ENCODE data around the gene EXOSC3.
"Not testable (repeated sequence)": the region's sequence is repeated elsewhere in the genome, so short reads cannot be mapped to it uniquely, and the experiment has no call there.

Gene EXOSC3

DNA sequence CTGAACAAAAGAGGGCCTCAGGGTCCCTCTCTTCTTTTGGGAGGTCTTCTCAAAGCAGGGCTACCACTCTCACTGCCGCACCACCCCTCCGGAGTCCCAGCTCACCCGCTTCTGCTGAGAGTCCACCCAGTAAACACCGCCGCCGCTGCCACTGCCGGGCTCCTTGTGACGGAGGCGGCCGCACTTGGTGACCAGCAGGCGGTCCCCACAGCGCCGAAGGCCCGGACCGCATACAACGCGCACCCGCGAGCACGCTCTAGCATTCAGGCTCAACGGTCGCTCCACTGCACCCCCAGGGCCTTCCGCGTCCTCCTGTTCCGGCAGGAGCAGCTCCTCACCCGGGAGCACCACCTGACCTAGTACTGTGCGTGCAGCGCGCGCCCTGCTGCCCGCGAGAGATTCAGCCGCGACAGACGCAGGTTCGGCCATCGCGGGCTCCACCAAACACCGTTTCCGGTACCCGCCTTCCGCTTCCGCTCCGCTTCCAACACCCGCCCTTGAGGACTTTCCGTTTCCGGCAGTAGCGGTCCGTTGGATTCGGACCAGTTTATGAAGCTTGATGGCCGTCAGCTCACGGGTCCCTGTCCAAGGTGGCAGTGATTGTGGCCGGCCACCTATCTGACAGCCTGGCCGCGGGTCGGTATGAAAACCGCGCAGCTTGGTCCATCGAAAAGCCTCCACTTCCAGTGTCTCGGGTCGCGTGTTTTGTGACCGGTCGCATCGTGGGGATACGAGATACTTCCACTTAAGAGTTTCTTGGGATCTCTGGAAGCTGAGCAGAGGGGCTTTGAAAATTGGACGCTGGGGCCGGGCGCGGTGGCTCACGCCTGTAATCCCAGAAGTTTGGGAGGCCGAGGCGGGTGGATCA is at the start of gene EXOSC3:
Gene EXOSC3, minus strand, starts transcription at position 449 of the 868 bp plus-strand sequence. Its CDS starts 20 bp downstream, at position 429.
- DNase-seq, result peak; percentile 95

DNA sequence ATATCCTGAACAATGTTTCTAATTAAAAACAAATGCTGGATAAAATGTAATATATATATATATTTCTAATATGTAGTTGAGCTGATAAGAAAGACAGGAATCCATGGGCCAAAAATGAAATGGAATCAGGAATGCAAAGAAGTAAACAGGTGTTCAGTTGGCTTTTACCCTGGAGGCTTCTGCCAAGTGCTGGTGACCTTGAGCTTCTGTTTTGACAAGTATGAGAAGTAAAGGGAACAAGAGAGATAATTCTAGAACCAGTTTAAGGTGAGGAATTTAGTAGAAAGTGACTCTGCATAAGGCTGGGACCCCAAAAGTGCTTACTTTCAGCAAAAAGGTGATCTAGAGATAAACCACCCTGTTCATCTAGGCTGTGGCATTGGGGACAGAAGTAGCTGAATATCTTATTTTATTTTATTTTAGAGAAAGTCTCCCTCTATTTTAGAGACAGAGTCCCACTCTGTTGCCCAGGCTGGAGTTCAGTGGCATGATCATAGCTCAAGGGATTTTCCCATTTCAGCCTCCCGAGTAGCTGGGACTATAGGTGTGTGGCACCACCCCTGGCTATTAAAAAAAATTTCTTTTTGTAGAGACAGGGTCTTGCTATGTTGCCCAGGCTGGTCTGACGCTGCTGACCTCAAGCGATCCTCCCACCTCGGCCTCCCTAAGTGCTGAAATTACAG is 42.8 kb upstream of the EXOSC3 start:
- no peak for DNase-seq

DNA sequence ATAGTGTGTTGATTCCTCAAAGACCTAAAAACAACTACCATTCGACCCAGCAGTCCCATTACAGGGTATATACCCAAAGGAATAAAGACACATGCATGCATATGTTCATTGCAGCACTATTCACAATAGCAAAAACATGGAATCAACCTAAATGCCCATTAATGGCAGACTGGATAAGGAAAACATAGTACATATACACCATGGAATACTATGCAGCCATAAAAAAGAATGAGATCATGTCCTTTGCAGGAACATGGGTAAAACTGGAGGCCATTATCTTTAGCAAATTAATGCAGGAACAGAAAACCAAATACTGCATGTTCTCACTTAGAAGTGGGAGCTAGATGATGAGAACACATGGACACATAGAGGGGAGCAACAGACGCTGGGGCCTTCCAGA is 40.3 kb upstream of the EXOSC3 start:
- DNase-seq, result not testable (repeated sequence)

DNA sequence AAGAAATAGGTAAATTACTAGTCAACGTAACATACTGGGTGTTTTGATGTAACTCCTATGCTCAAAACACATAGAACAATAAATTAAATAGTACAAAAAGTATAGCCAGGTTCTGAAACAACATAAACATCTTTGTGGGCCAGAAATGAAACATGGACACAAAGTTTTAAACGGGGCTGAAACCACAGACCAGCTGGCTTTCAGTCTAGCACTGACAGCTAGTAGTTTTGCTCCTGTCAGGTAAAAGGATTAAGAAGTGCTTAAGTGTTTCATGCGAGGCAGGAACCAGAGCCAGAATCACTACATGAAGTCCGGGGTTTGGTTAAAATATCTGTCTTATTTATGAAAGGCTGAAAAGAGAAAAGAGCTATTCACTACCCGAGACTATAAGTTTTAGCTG is 35.3 kb upstream of the EXOSC3 start:
- DNase-seq, result no peak

DNA sequence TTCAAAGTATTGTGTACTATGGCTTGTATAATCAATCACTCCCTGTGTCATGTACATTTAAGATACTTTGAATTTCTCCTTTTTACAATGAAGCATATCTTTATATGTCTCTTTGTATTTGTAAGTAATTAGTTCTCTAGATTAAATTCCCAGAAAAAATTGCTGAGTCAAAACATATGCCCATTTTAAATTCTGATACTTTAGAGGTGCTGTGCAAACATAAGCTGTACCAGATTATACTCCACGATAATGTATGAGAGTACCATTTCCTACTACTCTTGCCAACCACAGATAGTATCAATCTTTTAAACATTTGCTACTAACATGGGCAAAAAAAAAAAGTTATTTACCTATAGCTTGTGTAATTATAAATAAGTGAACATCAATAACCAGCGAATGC is 34.0 kb upstream of the EXOSC3 start:
- DNase-seq, result no peak

DNA sequence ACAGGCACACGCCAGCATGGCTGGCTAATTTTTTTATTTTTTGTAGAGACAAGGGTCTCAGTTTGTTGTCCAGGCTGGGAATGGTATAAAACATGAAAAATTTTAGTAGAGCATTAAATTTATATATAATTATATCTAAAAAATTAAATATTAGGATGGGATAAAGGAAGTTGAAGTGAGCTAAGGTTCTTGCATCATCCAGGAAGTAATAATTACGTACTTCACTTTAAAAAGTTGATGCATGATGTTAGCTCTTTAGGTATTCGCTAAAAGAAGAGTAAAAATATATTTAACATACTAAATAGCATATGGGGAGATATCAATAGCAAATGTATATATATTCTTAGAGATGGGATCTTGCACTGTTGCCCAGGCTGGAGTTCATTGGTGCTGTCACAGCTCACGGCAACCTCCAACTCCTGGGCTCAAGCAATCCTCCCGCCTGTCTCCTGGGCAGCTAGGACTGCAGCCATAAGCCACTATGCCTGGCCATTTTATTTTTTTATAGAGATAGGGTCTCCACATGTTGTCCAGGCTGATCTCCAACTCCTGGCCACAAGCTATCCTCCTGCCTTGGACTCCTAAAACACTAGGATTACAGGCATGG is 28.0 kb upstream of the EXOSC3 start:
- DNase-seq, result no peak

DNA sequence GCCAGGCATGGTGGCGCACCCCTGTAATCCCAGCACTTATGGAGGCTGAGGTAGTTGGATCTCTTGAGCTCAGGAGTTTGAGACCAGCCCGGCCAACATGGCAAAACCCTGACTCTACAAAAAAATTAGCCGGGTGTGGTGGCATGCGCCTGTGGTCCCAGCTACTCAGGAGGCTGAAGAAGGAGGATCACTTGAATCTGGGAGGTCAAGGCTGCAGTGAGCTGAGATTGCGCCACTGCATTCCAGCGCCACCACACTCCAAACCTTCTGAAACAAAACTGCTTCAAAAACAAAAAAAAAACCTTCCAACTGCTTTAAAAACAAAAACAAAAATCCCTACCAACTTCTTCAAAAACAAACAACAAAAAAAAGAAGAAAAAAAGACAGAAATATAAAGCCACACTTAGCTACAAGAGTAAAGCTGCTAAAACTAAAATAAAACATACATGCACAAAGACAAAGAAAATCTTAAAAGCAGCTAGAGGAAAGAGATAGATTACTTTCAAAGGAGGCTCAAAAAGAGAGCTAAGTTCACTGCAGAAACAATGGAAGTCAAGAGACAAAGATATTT is 27.1 kb upstream of the EXOSC3 start:
- DNase-seq, result no peak

DNA sequence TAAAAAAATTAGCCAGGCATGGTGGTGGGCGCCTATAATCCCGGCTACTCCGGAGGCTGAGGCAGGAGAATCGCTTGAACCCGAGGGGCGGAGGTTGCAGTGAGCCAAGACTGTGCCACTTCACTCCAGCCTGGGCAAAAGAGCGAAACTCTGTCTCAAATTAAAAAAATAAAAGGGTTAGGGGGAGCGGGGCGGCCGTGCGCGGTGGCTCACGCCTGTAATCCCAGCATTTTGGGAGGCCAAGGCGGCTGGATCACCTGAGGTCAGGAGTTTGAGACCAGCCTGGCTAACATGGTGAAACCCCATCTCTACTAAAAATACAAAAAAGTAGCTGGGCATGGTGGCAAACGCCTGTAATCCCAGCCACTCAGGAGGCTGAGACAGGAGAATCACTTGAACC is 24.8 kb upstream of the EXOSC3 start:
- not testable (repeated sequence) for DNase-seq

DNA sequence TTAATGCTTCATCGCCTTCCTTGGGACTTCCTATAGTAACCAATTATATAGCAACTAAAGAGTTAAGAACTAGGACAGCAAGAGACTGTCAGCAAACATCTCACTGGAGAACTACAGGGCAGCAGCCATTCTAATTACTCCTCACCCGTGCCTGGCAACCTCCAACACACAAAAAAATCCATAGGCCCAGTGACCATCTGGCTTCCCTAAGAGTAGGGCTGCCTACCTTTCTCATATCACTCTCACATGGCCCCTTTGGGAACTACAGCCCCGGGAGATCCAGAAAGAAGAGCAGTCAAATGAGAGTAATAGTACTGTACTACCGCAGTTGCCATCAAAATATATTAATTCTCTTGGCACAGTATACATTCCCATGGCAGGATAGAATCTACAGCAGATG is 21.4 kb upstream of the EXOSC3 start:
- DNase-seq, result no peak

DNA sequence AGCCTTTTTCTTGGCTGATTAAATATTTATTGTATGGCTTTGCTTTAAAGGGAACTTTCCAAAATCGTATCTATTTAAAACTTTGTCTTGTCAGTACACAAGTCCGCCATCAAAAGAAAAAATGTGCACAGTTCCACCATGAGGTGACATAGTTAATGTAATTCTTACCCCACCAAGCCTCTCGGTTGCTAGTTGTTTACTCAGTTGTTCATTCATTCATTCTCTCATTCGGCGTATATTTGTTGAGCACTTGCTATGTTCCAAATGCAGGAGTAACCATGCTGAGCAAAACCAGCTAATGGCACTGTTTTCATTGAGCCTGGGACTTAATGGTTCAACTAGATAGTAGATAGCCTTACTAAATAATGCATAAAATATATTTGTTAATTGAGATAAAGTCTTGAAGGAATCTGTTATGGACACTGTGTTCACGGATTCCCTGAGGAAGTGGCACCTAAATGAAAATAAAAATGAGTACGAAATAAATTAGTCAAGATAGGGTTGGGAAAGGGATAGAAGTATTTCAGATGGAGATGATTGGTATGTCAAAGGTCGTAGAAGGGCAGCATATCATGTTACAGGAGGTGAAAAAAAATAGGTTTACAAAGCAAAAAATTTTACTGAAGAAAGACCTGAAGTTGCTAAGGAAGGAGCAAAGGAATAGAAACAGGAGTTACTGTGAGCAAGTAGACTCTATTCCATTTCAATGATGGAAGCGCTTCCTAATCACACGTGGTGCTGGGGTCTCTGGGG is 17.3 kb upstream of the EXOSC3 start:
- DNase-seq, result no peak

DNA sequence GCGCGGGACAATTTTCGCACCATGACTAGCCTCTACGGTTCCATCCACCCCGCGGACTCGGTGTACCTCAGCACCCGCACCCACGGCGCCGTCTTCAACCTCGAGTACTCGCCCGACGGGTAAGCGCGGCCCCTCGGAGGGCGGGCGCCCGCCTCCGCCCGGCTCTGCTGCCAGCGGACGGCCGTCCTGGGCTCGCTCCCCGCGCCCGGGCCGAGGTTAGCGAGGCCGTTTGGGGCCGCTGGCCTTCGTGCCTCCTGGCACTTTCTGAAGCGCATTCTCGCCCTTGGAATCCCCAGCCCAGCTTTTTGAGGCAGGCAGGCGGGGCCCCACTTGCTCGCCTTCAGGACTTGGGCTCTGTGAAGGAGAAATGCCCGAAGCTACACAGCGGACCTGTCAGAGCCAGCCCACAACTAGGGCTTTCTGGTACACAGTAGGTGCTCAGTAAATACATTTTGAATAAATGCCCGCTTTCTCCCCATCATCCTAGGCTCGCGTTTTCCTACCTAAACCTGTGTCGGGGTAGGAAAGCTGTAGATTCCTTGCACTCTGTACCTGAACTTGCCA is 16.5 kb upstream of the EXOSC3 start:
- DNase-seq, result peak; percentile 48

DNA sequence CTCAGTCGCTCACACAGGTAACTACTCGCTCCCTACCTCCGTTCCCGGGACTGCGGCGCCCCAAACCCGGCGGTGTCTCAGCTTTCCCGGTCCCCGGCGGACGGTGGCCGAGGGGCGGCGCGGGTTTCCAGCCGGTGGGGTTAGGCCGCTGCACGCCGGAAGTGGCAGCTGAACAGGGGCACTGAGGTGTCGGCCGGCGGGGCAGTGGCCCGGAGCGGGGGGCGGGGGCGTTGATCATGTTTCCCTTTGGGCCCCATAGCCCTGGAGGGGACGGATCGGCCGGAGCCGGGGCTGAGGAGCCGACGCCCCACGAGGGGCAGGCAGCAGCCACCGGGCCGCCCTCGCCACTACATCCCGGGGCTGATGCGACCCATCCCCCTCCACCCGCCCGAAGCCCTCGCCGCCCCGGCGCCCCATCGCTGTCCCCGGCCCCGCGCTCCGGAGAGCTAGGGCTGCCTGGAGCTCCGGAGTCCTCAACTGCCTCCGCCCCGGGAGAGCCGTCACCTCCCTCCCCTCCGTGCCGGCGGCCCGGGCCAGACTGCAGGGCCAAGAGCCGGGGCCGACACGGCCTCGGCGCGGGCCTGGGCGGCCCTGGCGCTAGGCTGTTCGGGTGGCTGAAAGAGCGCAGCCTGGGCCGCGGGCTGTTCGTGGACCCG is 15.9 kb upstream of the EXOSC3 start, which contains the start of gene DCAF10:
Gene DCAF10, plus strand, starts transcription at position 167 of the 656 bp plus-strand sequence. Its CDS starts 70 bp downstream, at position 237.
- DNase-seq, result peak; percentile 90

DNA sequence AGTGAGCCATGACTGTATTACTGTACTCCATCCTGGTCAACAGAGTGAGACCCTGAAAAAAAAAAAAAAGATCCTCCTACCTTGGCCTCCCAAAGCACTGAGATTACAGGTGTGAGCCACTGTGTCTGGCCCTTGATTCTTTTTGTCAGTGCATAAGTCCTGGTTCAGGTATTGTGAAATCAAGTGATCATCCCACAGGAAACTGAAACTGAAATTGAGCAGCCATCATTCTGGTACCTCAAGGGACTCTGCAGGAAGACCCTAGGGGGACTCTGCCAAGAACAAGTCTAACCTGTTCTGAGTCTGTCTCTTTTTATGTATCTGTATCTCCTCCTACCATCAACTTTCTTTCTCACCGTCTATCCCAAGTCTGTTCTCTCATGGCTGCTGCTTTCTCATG is 13.8 kb upstream of the EXOSC3 start:
- no peak for DNase-seq

DNA sequence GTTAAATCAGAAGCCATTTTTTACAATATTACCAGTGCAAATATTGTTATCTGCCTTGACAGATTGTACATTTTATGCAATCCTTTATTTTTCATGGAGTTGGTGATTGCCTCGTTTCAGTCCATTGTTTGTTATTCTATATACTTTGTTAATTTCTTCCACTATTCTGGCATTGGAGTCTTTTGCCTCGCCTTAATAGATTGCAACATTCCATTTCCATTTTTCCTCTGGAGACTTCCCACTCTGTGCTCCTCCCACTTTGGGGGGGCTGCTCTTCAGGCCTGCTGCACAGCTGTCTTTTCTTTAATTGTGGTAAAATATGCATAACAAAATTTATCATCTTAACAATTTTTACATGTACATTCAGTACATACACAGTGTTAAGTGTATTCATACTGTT is 11.4 kb upstream of the EXOSC3 start:
- no peak for DNase-seq

DNA sequence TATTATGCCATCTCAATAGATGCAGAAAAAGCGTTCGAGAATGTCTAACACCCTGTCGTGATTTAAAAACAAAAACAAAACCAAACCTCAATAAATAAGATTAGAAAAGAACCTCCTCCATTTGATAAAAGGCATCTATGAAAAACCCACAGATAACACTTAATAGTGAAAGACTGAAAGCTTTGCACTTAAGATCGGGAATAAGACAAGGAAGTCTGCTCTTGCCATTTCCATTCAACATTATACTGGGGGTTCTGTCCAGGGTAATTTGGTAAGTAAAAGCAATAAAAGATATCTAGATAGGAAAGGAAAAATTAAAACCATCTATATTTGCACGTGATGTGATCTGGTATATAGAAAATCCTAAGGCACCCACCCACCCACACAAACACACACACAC is 7.3 kb upstream of the EXOSC3 start:
- DNase-seq, result no peak

DNA sequence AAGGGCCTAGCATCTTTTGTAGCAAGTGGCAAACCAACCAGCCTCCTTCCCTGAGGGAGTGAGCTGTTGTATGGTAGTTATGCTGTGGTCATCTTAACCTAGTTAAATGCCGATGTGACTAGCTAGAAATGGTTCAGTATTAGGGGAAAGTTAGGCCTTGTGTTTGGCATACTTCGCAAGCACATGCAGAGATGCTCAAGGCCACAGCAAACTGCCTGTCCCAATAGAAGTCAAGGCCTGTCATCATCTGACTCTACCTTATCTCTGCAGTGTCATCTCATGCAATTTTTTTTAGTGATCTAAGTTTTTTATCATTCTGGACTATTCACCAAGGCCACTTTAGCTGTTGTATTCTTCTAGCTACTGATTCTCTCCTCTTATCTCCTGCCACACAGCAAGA is 5.2 kb upstream of the EXOSC3 start:
- DNase-seq, result no peak

DNA sequence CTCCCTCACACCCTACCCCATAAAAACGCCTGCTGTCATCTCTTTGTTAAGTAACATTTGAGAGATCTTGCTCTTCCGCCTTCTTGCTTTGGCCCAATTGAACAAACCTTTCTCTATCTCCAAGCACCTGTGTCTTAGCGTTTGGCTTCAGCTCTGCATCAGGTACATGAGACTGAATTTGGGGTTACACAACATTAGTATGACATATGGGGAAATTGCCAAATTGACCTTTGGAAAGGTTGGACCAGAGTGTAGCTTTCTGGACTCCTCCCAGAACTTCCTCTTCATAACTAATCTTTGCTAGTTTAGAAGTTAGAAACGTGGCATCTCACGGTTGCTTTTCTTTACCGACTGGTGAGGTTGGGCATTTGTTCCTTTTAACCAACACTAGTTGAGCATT is 3.5 kb upstream of the EXOSC3 start:
- DNase-seq, result no peak

DNA sequence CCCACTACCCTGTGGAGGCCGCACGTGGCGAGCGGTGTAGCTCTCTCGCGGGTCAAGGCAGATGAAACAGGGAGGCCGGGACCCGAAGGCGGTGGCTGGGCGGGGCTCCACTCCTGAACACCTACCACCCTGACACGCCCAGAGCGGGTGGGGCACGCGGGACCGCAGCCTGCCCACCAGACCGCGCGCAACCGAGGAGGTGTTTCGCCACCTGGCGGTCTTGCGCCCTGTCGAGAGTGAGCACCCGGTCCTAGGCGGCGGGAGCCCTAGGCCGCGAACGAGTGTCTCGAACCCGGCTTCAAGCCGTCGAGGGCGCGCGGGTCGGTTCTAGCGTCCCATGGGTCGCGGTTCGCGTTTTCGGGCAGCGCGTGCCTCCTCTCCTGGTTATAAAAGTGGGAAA is 2.2 kb upstream of the EXOSC3 start:
- no peak for DNase-seq

DNA sequence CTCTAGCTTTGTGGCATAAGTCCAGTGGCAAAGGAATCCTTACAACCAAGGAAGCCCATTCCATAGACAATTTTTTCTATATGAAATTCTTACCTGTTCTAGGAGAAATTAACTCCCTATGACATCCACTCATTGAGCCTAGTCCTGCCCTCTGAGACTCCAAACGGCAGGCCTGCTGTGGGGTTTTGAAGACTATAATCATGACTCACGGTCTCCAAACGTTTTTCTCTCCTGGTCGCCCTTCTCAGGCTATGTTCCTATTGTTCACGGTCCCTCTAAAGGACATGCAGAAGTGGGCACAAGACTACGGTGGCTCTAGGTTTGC is 611 bp downstream of the EXOSC3 start:
- no peak for DNase-seq

DNA sequence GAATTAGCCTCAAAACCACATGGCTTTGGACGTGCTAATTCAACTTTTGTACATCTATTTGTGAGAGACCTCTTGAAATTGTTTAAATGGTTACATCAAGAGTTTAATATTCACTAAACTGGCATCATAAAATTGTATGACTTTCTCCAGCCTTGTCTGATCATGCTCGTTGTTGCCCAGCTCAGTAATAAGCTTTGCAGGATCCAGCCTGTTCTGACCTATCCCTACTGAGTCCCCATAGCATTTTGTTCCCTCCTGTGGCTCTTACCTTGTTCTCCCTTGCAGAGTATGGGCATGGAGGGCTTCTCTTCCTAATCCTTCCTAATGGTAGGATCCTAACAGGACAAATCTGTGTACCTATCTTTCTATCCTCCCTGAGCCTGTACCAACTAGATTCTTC is 6.3 kb downstream of the EXOSC3 start:
- no peak for DNase-seq

DNA sequence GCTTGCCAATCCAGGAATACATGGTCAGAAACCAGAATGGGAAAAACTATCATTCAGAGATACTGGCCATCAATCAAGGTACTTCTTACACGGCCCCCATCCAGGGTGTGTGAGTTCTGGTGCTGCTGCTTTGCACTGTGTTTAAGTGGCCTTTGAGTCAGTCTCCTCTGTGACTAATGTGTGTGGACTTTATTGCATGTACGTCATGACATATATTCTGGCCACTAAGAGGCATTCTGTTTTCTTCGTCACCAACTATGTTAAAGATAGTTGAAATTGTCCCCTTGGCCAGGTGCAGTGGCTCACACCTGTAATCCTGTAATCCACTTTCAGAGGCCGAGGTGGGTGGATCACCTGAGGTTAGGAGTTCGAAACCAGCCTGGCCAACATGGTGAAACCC is 8.5 kb downstream of the EXOSC3 start:
- no peak for DNase-seq

All from suppressor macrophage treated with lipopolysaccharide for 4 hours (primary cell).